ENCODE measurements around the gene DNALI1.

Gene DNALI1

DNA sequence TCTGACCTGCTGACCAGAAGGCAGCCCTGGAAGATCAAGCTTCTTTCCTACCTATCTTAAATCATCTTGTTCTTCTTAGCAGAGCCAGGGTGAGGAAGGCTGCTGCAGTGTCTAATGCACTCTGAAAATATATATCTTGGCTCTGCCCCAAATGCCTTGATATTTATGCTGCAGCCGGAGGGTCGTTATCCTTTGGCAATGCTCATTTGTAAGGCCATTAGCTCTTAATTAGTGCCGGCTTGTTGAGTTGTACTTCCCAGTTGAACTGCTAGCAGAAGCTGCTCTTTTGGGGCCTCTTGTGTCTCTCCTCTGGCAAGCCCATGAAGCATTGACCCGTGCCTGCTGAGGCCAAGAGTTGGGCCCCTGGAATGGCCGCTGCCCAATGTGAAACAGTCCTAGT, 43.2 kb downstream of the DNALI1 start:
- TF ChIP-seq, protein P1, sequence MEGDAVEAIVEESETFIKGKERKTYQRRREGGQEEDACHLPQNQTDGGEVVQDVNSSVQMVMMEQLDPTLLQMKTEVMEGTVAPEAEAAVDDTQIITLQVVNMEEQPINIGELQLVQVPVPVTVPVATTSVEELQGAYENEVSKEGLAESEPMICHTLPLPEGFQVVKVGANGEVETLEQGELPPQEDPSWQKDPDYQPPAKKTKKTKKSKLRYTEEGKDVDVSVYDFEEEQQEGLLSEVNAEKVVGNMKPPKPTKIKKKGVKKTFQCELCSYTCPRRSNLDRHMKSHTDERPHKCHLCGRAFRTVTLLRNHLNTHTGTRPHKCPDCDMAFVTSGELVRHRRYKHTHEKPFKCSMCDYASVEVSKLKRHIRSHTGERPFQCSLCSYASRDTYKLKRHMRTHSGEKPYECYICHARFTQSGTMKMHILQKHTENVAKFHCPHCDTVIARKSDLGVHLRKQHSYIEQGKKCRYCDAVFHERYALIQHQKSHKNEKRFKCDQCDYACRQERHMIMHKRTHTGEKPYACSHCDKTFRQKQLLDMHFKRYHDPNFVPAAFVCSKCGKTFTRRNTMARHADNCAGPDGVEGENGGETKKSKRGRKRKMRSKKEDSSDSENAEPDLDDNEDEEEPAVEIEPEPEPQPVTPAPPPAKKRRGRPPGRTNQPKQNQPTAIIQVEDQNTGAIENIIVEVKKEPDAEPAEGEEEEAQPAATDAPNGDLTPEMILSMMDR (IDR thresholded peaks at IDR 0.05; ENCODE audit: insufficient read depth, low read depth, low read length, missing control alignments): no peak
- no peak overlapping the region for H3K4me3 ChIP-seq (ENCODE audit: low read length)
- no peak for DNase-seq (ENCODE audit: low read depth)

DNA sequence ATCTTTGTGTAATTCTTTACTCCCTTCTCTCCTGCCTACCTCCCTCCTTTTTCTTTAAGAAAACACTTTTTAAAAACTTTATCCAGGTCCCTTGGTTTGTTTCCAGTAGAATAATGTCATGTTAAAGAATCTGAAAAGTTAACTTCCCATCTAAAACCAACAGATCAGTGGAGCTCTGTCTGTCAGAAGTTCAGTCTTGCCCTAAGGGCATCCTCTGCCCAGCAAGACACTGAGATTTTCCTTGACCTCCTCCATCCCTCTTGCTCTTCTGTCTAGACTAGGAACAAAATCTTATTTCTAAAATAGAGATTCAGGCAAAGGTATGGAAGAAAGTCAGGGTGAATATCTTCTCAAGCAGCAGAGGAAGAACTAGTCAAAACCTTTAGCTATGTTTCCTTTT, 44.7 kb downstream of the DNALI1 start:
- TF ChIP-seq, protein P1 (IDR thresholded peaks at IDR 0.05; ENCODE audit: insufficient read depth, low read depth, low read length, missing control alignments): no peak
- H3K4me3 ChIP-seq (ENCODE audit: low read length): no peak overlapping the region
- no peak for DNase-seq (ENCODE audit: low read depth)

DNA sequence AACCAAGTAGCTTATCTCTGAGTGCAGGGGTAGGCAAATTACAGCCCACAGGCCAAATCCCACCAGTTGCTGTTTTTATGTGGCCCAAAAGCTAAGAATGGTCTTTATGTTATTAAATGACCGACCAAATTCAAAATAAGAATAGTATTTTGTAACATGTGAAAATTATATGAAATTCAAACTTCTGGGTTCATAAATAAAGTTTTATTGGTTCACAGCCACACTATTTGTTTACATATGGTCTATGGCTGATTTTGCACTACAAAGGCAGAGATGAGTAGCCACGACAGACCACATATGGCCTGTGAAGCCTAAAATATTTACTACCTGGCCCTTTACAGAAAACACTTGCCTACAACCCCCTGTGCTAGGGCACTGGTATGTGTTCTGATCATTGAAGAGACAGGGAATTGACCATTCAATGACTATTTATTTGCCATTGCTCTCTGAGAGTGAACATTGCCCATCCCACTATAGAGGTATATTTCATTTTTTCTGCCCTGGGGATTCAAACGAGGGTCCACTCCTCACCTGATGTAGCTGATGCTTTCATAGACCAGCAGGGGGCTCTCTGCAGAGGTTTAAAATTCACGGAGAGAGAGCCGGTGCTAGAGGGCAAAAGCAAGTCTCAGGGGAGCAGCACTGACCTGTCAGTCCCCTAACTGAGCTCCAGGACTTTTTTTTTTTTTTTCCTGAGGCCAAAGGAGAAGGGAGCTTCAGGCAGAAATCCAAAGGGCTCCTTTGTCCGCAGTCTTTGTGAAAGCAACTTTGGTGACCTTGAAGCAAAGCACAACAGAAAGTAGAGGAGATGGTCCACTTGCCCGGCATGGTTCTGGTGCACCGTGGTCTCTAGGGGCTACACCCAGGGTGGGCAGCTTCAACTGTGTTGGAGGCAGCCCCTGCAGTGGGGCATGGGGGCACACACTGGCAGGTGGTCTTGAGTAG, 46.3 kb downstream of the DNALI1 start:
- TF ChIP-seq, protein P1 (IDR thresholded peaks at IDR 0.05; ENCODE audit: insufficient read depth, low read depth, low read length, missing control alignments): peak; percentile 83
- peak; percentile 37 for DNase-seq (ENCODE audit: low read depth)
- H3K4me3 ChIP-seq (ENCODE audit: low read length): no peak overlapping the region

DNA sequence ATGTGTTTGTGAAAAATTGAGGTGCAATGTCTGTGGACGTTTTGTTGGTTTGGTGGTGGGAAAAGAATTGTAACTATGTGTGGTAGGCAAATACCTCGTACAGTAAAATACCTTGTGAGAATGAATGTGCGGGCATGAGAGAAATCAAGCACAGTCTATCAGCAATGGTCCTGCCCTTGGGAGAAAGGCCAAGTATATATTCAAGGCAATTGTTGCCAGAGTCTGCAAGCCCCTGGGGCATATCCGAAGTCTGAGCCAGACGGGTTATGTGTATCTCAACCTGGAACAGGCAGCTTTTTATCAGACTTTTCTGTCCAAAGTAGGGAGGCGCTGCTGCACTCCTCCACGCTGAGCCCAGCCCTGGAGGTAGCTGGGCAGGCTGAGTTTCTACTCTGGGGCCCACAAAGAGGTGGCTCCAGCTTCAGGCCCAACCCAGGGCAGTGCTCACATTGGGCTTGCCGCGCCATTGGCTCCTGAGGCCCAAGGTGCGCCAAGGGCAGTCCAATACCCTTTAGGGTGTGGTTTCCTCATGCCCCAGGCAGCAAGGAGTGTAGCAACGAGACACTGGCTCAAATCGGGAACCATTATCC, 48.4 kb downstream of the DNALI1 start:
- DNase-seq (ENCODE audit: low read depth): no peak
- H3K4me3 ChIP-seq (ENCODE audit: low read length): no peak overlapping the region
- TF ChIP-seq, protein P1 (IDR thresholded peaks at IDR 0.05; ENCODE audit: insufficient read depth, low read depth, low read length, missing control alignments): no peak

DNA sequence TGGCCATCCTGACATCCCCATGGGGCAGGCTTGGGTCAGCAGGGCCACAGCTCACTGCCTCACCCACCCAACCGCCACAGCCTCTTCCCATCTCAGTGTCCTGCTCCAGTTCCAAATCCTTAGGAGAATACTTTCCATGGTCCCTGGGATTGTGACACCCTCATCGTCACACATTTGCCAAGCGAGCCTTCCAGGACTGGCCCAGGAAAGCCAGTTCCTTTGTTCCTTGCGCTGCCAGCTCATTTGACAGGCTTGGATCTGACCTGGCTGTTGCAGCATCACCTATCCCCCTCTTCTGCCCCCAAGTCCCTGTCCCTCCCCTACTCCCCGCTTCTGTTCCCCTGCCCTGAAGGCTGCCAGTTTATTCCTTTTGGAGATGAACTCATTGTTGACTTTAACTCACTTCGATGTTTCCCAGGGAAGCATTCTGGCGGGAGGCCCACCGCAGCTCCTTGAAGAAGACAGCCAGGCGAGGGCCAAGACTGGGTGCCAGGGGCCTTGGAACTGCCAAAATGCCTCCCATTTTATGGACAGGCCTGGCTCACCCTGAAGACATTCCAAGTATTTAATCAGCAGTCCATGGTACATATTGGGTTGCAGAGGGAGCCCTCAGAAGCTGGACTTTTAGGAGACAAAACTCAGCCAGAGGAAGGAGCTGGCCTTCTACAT, 49.2 kb downstream of the DNALI1 start:
- TF ChIP-seq, protein P1 (IDR thresholded peaks at IDR 0.05; ENCODE audit: insufficient read depth, low read depth, low read length, missing control alignments): no peak
- no peak overlapping the region for H3K4me3 ChIP-seq (ENCODE audit: low read length)
- DNase-seq (ENCODE audit: low read depth): no peak

DNA sequence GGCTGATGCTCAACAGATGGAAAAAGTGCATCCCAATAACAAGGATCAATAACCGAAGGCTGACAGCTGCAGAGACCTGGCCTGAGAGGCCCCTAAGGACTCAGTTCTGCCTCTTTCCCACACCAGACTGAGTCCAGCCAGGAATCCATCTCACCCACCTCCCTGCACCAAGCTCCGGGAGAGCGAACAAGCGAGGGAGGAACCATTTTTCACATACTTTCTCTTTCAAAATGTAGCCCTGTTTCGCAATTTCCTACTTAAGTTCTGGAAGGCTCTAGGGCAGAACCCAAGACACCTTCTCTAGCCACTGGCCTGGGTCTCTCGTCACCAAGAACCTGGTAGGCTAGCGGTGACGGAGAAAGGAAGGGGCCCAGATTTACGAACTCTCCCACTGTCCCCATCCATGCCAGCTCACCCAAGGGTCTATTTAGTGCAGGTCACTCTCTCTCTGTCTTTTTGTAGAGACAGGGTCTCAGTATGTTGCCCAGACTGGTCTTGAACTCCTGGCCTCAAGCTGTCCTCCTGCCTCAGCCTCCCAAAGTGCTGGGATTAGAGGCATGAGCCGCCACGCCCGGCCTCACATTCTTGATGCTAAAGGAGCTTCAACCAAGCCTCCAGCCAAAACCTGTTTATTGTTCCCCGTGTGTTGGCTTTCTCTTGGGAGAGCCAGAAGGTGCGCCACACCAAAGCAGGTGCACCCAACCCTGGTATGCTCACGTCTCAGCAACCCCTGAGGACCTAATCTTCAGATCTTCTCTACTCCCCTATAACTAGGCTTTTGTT, 49.9 kb downstream of the DNALI1 start:
- no peak overlapping the region for H3K4me3 ChIP-seq (ENCODE audit: low read length)
- no peak for DNase-seq (ENCODE audit: low read depth)

More for the DNA sequence above, 49.9 kb downstream of the DNALI1 start:
- TF ChIP-seq, protein P1 (IDR thresholded peaks at IDR 0.05; ENCODE audit: insufficient read depth, low read depth, low read length, missing control alignments): no peak
